DOHH2 (cell line): ENCODE data around the gene MED13L.

Experiments used
- CTCF ChIP-seq: fragments of 200-600 bp; sonication (generic); IDR thresholded peaks from one replicate; pipeline ENCODE4 v1.5.1; 2014; ENCODE audit warnings: antibody characterized with exemption, mild to moderate bottlenecking, low read depth, low read length; ENCODE audit not compliant: poor library complexity, severe bottlenecking
- EZH2phosphoT487 ChIP-seq: fragments of 200-600 bp; sonication (generic); IDR thresholded peaks from 2 replicates; pipeline ENCODE4 v1.6.1; 2017; ENCODE audit warnings: borderline replicate concordance, mild to moderate bottlenecking, antibody characterized with exemption, low read length, moderate library complexity, mixed read lengths

- no peak for TF ChIP-seq CTCF
- no peak for TF ChIP-seq EZH2phosphoT487
Measured at GRCh38 chr12:115943310-115943629, 334.2 kb downstream of the MED13L start.
